ENCODE measurements around the gene AFP. TPM values are rescaled to one million over a fixed set of nuclear protein-coding genes. Genes with fewer than 3 reads are reported as not detected.

AFP gene
- total RNA-seq, 1 experiment from 2014 or later: 4.9 TPM

DNA sequence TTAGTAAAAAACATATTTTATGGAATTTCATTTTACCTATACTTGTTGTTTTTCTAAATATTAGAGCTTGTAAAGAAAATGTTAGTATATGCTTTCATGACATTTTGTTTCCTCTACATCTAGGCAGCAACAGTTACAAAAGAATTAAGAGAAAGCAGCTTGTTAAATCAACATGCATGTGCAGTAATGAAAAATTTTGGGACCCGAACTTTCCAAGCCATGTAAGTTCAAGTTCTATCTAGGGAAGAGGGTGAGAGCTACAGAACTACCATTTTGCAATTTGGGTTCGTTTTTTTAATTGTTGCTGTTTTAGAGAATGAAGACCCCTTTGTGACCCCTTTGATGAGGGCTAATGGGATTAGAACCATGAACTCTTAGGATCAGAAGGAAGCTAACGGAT, 7.2 kb downstream of the AFP start:
- no peaks in the 10 kb centered on the region for H3K79me2 ChIP-seq (ENCODE audit: insufficient read depth, low read length)
- no peak overlapping the region for H3T11ph ChIP-seq (ENCODE audit: low read length)
- H3K4me1 Mint-ChIP-seq: peaks cover 6 to 9% of the 10 kb centered on the region in 2 experiments; a peak in 2 of 4 replicates
- H4K5ac ChIP-seq (ENCODE audit: insufficient read length, low read depth, low read length): no peak overlapping the region
- no peaks in the 10 kb centered on the region for H3K9me3 Mint-ChIP-seq
- no peaks in the 10 kb centered on the region for H3K27me3 Mint-ChIP-seq (ENCODE audit: low read depth)
- H3K14ac ChIP-seq (ENCODE audit: insufficient read depth, low read length): no peak overlapping the region
- no peak overlapping the region for H3K4me3 Mint-ChIP-seq
- TF ChIP-seq, protein P1, sequence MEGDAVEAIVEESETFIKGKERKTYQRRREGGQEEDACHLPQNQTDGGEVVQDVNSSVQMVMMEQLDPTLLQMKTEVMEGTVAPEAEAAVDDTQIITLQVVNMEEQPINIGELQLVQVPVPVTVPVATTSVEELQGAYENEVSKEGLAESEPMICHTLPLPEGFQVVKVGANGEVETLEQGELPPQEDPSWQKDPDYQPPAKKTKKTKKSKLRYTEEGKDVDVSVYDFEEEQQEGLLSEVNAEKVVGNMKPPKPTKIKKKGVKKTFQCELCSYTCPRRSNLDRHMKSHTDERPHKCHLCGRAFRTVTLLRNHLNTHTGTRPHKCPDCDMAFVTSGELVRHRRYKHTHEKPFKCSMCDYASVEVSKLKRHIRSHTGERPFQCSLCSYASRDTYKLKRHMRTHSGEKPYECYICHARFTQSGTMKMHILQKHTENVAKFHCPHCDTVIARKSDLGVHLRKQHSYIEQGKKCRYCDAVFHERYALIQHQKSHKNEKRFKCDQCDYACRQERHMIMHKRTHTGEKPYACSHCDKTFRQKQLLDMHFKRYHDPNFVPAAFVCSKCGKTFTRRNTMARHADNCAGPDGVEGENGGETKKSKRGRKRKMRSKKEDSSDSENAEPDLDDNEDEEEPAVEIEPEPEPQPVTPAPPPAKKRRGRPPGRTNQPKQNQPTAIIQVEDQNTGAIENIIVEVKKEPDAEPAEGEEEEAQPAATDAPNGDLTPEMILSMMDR (conservative IDR thresholded peaks at IDR 0.05): no peak
- H2BK15ac ChIP-seq (ENCODE audit: low read depth, low read length): no peak overlapping the region
- no peak overlapping the region for H3K9ac ChIP-seq (ENCODE audit: extremely low read depth, insufficient read length, low read length)
- no peak overlapping the region for H2BK5ac ChIP-seq (ENCODE audit: insufficient read length, low read length)
- no peak overlapping the region for H3K23ac ChIP-seq (ENCODE audit: insufficient read length, low read depth, low read length)
- no peaks in the 10 kb centered on the region for H3K4me1 ChIP-seq (ENCODE audit: insufficient read depth, low read length)
- no peak overlapping the region for H3K4ac ChIP-seq (ENCODE audit: low read depth, low read length)
- no peaks in the 10 kb centered on the region for H3K36me3 Mint-ChIP-seq (ENCODE audit: insufficient read depth in 1 of 3, low read depth in 3 of 3)
- no peaks in the 10 kb centered on the region for H3K9me3 ChIP-seq (ENCODE audit: control insufficient read depth, low read depth, low read length)
- H3K79me1 ChIP-seq (ENCODE audit: insufficient read depth, low read depth, low read length, poor library complexity, severe bottlenecking): no peaks in the 10 kb centered on the region
- H4K8ac ChIP-seq (replicated peaks; ENCODE audit: insufficient read length, low read depth, low read length): no peak overlapping the region
- no peak overlapping the region for H4K91ac ChIP-seq (ENCODE audit: insufficient read length, low read depth, low read length)
- no peaks in the 10 kb centered on the region for H3K27me3 ChIP-seq (ENCODE audit: insufficient read depth, low read length)
- no peak overlapping the region for H2BK20ac ChIP-seq (ENCODE audit: low read depth, low read length, poor library complexity, severe bottlenecking)
- no peak overlapping the region for H2BK12ac ChIP-seq (ENCODE audit: insufficient read length, low read depth, low read length)
- no peaks in the 10 kb centered on the region for H3K23me2 ChIP-seq (ENCODE audit: insufficient read length, low read depth, low read length, poor library complexity, severe bottlenecking)
- H2AFZ ChIP-seq (ENCODE audit: low read length): no peak overlapping the region
- no peak overlapping the region for H3K18ac ChIP-seq (ENCODE audit: insufficient read length, low read depth, low read length)
- no peak overlapping the region for H2AK5ac ChIP-seq (ENCODE audit: insufficient read length, low read length)
- H3K27ac ChIP-seq (ENCODE audit: insufficient read length, low read depth, low read length): no peak overlapping the region
- no CpG with 5 or more reads among the region's 3 CpGs for WGBS (ENCODE audit: extremely low coverage, insufficient read length, low lambda C conversion rate)
- H3K4me2 ChIP-seq (ENCODE audit: insufficient read depth, insufficient read length, low read length): no peak overlapping the region
- H3K27ac Mint-ChIP-seq: no peak overlapping the region
- no peak overlapping the region for H3K56ac ChIP-seq (ENCODE audit: insufficient read length, low read depth, low read length)
- no peak for DNase-seq
- H4K20me1 ChIP-seq (ENCODE audit: control insufficient read depth, insufficient read depth, insufficient read length): no peaks in the 10 kb centered on the region
- no peak overlapping the region for H2BK120ac ChIP-seq (ENCODE audit: low read depth, low read length, poor library complexity, severe bottlenecking)
